CD1c-positive myeloid dendritic cell (primary cell): ENCODE results near the gene ARHGEF4.
"Not testable (repeated sequence)": the region's sequence is repeated elsewhere in the genome, so short reads cannot be mapped to it uniquely, and the experiment has no call there.

Experiments used
- DNase-seq: peaks from one replicate; pipeline ENCODE4 v3.0.0-alpha.2; 2016; ENCODE audit errors: extremely low spot score

The ARHGEF4 gene

DNA sequence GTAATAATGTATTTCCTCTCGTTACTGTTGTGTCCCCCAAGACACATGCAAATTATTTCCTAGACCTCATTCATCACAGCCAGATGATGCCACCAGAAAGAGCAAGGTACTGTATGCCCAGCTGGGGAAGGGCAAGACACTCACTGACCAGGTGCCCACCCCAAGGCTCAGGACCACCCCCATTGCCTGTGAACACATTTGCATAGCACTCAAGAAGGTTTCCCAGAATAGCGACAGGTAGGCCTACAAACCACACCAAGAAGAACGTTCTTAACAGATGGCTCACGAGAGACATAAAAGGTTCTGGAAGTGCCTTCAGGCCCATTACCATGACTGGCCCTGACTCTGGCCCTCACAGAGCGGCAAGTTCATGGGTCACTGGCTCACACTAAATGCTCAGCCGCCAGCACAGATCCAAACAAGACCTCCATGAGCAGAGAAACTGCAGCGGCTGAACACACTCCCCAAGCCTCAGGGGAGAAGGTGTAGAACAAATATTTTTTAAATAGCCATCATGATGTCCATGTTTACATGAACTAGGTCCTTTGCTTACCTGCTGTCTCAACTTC lies 212.5 kb downstream of the ARHGEF4 start:
- no peak for DNase-seq

DNA sequence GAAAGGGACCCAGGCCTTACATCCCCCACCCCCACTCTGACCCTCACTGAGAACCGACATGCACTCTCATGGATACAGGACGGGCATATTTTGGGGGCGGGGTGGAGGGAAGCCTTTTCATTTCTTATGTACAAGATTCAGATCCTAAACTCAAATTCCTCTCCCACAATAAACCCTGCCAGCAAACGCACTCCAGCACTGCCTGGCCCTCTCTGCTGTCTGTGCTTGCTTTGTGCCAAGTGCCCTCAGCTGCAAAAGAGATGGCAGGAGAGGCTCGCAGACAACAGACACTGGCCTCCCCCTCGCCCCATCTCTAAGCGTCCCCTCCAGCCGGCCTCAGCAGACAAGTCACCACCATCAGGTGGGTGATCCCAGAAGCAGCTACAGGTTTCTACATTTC lies 214.2 kb downstream of the ARHGEF4 start:
- DNase-seq: no peak

DNA sequence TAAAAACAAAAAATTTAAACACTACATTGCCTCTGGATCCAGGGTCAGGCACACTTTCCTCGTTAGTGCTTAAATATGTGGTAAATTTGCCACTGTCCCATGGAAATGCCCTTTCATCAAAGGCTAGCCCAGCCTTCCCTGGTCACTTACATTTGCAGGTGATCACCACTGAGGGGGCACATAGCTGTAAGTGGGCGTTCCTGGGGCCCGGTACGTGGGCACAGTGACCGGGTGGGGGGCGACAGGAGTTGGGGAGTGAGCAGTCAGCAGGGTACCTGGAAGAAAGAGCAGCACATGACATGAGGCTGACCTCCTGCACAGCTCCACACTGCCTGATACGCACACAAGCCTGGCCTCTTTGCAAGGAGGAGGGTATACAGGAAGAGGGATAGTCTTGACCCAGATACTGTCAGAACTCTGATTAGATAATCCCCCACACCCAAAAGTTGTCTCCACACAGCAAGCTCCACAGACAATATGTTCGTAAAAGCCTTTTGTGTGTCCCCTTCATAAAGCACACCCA lies 216.1 kb downstream of the ARHGEF4 start:
- DNase-seq: no peak

DNA sequence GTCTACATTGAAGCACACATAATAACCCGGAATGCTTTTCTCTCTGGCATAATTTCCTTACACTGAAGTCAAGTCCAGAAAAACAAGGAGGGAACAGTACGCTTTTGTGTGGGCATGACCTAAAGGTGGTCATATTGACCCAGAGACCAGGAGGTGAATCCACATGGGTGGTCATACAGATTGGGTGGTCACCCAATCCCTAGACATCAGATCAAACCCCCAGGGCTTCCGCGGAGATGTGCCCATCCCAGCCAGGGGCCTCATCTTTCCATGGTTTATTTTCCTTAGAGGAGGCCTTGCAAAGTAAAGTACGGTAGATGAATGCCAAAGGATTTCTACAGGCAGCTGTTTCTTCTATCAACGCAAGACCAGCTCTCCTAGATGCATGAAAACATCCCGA lies 217.8 kb downstream of the ARHGEF4 start:
- DNase-seq: no peak

DNA sequence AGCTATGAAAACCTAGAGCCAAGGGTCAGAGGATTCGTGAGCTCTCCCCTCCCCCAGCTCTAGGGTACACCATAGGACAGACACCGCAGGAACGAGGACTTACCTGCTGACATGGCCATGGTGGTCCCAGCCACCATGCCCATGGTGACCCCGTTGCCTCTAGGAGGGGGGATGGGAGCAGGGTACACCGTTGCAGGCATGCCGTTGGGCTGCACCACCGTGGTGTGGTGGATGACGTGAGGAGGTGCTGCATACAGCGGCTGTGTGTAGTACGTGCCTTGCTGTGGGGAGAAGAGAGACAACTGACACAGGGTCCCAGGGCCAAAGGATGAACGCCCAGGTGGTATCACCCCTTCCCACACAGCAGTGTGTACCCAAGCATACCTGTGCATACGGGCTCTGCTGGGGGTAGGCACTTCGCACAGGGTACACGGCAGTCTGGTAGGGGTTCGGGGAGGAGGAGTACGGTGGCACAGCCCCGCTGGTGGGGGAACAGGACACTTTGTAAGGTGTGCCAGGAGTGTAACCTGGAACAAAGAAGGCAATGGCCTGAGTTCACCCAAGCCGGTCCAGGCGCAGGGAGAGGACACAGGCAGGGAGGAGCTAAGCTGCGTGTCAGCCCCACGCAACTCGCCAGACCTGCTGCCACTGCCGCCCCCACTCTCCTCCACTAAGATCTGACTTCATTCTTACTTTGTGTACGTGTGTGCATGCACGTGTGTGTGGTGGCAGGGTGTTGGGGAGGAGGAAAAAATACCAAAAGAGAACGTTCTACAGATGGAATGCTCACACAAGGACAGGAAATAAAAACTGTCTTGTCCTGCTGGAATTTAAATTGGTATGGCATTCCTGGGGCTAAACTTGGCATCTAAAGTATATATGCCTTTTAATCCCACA lies 218.7 kb downstream of the ARHGEF4 start:
- no peak for DNase-seq

DNA sequence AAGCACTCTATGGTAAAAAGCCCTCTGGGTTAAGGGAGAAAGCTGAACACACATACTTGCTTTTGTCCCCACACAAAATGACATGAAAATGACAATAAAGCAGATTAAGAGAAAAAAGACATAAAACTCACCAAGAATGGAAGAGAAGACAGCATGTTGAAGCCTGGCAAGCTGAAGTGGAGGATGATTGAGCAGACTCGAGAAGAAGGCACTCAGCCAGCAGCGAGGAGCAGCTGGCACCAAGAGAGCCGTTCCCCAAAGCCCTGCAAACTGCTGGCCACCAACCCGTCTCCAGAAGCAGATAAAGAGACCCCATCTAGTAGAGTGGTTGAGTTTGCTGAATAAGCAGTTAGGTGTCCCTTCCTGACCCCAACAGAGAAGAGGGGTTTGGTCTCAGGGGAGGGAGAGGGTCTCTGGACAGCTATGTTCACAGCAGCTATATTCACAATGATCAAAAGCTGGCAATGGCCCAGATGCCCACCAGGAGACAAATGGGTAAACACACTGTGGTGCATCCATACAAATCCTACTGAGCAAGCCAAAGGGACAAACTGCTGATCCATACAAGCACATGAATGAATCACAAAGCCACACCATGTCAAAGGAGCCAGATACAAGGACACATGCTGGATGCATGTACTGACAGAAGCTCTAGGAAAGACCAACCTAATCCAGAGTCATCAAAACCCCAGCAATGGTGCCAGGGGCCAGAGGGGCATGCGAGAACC lies 219.7 kb downstream of the ARHGEF4 start:
- DNase-seq: no peak

DNA sequence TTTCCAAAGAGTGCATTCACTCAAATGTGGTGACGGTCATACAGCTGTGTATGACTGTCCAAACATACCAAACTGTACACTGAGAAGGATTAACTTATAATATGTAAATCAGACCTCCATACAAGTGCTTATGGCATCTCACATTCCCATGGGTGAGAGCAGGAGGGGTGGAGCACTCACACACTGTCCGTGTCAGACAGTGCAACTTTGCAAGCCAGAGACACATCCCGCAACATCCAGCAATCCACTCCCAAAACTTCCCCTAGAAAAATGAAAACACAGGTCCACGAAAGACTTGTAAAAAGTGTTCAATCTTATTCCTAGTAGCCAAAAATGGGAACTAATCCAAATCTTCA lies 220.2 kb downstream of the ARHGEF4 start:
- no peak for DNase-seq

DNA sequence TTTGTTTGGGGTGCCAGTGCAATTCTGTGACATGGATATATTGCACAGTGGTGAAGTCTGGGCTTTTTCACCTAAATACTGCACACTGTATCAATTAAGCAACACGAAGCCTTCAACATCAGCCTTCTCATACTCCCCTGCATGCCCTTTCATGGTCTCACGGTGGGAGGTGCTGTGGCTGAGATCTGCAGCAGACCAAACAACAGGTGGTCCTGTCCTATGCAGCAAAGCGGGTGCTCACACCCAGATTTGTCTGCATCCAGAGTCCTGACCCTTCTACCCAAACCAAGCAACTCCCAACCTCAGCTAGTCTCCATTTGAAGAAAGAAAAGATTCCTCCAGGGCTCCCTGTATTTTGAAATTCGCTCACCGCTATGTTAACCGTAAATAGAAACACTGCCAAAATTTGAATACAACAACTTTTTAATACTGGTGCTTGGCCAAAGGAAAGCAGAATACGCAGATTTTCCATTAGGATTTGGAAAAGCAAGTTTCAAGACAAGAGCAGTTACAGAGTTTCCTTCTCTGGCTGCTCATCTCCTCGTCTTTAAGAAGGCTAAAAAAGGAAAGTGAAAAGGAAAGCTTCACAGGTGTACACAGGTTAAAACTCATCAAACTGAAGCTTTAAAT lies 221.6 kb downstream of the ARHGEF4 start:
- no peak for DNase-seq

DNA sequence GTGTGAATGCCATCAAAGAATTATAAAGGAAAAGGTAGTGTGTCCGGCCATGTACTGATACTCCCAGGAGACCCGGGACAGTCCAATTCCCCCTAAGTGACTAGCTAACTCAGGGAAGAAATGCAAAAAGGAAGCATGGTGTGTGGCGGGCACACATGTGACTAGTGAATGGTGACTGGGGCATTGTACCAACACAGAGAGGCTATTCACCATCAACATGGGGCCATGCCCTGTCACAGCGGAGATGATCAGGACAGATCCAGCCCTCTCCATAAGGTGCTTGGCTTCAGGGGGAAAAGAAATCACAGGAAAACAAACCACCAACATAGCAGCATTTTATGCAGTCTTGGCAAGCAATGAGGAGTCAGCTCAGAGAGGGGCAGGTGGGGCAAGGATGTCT lies 222.2 kb downstream of the ARHGEF4 start:
- no peak for DNase-seq

DNA sequence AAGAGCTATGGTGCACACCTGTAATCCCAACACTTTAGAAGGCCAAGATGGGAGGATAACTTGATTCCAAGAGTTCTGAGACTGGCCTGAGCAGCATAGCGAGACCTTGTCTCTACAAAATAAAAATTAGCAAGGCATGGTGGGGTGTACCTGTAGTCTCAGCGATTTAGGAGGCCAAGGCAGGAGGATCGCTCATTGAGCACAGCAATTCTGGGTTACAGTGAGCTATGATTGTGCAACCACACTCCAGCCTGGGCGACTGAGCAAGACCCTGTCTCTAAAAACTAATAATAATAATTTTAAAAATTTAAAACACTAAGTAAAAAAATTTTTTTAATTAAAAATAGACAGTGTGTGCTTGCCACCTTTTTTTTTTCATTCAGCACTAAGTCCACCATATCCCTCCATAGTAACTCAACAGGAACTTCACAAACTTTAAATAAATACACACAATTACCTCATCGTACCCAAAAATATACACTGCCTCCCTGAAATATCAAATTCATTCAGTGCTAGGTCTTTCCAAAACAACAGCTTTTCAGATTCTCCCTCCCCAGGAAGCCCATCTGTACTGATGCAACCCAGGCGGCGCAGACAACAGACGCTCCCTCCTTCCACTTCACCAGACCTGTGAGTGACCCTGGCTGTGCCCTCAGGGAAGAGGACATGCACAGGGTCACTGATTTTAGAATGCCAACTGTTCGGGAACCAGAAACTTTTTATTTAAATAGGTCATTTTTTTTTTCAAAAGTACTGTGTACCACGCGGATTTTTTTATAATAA lies 227.0 kb downstream of the ARHGEF4 start:
- no peak for DNase-seq

DNA sequence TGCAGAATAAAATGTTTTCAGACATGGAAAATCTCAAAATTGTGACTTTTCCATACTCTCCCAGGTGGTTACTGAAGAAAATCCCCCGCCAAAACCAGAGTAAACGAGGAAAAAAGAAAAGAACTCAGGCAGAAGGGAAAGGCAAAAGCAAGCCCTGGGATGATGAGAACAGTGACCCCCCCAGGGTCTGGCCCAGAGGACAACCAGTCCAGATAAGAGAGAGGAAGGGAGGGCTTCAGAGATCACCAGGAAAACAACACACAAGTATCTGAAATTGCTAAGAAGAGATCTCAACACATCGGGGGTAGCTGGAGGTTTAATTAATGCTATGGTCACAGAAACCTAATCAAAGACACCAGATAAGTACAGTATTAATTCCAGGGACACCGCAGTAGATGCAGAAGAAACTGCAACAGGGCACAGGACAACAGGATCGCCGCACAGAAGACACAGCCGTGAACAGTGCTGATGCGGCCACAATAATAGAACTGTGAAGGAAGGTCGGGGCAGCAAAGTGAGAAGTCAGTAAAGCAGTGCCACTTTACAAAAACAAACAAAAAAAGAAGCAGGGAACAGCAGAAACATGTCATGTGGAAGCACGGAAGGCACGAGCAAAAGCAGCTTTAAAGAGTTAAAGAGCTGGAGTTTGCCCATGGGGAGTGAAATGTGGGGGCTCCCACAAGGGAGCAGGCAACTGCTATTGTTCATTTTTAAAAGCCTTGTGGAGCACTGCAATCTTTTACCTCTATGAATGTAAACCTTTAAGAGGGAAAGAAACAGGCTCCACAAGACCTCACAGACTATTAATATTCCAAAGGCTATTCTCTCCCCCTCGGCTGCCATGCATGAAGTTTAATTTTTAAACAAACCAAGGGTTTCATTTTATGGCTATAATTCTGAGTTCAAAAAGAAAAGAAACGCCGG lies 228.1 kb downstream of the ARHGEF4 start:
- no peak for DNase-seq

DNA sequence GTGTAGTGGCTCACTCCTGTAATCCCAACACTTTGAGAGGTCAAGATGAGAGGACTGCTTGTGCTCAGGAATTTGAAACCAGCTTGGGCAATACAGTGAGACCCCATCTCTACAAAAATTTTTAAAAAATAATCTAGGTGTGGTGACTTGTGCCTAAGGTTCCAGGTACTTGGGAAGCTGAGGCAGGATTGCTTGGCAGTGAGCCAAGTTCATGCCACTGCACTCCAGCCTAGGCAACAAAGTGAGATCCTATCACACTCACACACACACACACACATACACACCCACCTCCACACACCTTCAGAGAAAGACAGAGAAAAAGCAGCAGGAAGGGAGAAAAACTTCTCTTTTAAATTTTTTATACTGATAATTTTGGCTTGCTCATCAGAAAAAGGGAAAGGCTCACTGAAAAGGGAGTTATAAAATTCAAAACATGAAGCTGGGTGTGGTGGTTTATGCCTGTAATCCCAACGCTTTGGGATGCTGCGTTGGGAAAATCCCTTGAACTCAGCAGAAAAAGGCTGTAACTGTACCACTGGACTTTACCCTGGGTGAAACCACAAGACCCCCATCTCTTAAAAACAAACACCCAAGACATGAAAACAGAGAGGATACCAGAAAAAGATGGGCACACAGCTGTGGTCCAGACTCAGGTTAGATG lies 230.9 kb downstream of the ARHGEF4 start:
- DNase-seq: no peak

DNA sequence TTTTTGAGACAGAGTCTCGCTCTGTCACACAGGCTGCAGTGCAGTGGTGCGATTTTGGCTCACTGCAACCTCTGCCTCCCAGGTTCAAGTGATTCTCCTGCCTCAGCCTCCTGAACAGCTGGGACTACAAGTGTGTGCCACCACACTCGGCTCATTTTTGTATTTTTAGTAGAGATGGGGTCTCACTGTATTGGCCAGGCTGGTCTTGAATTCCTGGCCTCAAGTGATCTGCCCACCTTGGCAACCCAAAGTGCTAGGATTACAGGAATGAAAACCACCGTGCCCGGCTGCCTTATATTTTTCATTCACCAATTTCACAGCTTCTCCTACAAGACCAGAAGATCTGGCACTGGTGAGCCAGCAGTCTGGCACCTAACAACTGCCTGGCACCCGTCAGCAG lies 231.5 kb downstream of the ARHGEF4 start:
- DNase-seq: not testable (repeated sequence)

DNA sequence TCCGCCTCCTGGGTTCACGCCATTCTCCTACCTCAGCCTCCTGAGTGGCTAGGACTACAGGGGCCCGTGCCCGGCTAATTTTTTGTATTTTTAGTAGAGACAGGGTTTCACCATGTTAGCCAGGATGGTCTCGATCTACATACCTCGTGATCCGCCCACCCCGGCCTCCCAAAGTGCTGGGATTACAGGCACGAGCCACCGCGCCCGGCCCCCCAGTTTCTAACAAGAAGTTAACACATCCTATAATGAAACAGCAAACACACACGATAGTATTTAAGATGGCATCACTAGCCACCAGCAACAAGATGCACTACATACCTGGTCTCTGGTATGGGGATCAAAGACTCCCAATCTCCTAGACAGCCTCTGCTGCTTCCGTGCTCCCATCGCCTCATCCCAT lies 238.9 kb downstream of the ARHGEF4 start:
- not testable (repeated sequence) for DNase-seq

DNA sequence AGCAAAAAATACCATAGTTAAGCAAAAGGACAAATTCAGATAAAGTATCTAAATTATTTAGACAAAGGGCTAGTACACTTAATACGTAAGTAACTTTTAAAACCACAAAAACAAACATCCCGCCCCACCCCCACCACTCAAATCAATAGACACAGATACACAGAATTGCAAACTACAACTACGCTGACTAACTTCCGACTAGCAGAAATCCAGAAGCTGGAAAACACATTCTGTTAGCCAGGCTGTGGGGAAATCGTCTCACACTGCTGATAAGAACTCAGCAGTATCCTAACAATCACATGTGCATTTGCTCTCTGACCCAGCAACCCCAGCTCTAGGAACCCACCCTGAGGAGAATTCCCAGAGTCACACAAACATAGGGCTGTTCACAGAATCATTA lies 240.0 kb downstream of the ARHGEF4 start:
- no peak for DNase-seq

DNA sequence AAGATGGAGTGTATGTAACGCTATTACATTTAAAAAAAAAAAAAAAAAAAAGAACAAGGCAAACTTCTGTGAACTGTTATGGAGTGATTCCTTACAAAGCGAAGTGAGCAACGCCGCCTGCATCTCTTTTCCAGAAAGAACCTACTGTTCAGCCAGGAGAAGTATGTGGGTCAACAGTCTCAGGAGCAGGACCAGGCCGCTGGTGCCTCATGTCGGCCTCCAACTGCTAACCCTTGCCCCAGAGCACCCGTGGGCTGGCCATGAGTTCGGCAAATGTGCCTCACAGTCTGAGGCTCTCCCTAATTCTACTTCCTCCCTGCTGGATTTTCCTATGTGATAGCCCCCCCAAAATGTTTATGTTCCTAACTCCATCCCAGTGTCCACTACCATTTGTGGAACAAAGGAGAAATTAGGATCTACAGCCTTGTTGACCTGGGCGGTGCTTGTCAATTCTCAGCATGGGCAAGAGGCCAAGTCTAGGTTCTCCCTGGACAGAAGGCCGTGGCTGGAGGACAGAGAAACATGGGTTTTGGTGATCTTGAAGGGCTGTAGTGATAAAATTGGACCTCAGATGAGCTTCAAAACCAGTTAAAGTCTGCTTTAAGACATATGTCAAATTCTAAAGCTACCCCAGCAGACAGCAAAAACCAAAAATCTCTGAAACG lies 240.6 kb downstream of the ARHGEF4 start:
- DNase-seq: no peak

DNA sequence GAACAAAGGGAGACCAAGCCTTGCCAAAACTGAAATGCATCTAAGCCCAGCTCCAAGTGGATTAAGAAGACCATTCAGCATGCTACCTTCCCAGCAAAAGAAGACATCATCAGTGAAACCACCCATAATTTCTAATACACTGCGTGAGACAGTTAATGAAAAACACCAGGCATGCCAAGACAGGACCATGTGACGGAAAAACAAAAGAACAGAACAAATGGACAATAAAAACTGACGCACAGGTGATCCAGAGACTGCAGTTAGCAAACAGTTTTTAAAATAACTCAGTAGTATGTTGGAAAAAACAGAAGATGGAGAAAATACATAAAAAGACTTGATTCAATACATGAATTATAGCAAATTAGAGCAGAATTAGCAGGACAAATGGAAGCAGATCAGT lies 241.3 kb downstream of the ARHGEF4 start:
- no peak for DNase-seq

DNA sequence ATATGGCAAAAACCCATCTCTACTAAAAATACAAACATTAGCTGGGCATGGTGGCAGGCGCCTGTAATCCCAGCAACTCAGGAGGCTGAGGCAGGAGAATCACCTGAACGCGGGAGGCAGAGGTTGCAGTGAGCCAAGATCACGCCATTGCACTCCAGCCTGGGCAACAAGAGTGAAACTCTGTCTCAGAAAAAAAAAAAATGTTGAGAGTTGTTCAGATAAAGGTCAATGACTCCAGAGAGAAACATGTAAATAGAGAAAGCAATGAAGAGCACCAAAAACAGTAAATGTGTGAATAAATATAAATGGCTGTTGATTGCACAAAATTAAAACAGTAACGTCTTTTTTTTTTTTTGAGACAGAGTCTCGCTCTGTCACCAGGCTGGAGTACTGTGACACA lies 243.2 kb downstream of the ARHGEF4 start:
- not testable (repeated sequence) for DNase-seq

DNA sequence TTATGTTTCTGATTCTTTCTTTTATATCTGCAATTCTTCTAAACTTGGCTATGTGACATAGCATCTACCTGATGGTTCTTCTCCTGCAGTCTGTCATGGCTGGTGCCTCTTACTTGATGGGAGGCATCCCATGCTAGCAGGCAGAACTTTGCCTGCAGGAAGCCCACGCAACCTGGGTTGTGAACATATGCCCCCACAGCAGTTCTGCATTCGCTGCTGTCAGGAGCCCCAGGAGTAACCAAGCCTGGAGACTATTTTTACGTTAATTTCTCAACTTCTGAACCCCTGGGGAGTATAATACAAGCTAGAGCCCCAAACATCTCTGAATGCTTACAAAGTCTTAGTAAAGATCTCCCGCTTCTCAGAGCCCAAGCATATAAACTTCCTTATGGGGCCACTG lies 244.5 kb downstream of the ARHGEF4 start:
- no peak for DNase-seq
